Activated T-cell treated with anti-CD3 and anti-CD28 coated beads, Interleukin-2, amount 50 U/mL, for 72 hours (primary cell): ENCODE data around the gene TTLL7. TPM values are rescaled to one million over a fixed set of nuclear protein-coding genes. Genes with fewer than 3 reads are reported as not detected.

Experiments used
- ATAC-seq, 2 donors: fragments of 150-1000 bp; cut with Tn5 transposase; replicated peaks in 1 of 2; 2 replicates each; pipeline ENCODE4 v1.10.0; 2021; ENCODE audit warnings: moderate library complexity in 2 of 2, mild to moderate bottlenecking in 1 of 2
- DNase-seq, 2 donors: peaks; one replicate each; pipeline ENCODE4 v3.0.0; 2021 to 2022; ENCODE audit warnings: mixed read lengths in 1 of 2
- H3K27ac Mint-ChIP-seq: one replicate; pipeline ENCODE4 v1.8.0; 2022; ENCODE audit warnings: mild to moderate bottlenecking, moderate library complexity, mixed read lengths
- H3K27me3 Mint-ChIP-seq: one replicate; pipeline ENCODE4 v1.8.0; 2022; ENCODE audit warnings: low read depth, mixed read lengths
- H3K36me3 Mint-ChIP-seq, 2 donors: one replicate each; pipeline ENCODE4 v1.8.0; 2022; ENCODE audit warnings: mixed read lengths in 2 of 2, mild to moderate bottlenecking in 1 of 2; ENCODE audit not compliant: insufficient read depth in 2 of 2
- H3K4me1 Mint-ChIP-seq: one replicate; pipeline ENCODE4 v1.8.0; 2022; ENCODE audit warnings: low read depth, mixed read lengths
- H3K4me3 Mint-ChIP-seq, 2 donors: one replicate each; pipeline ENCODE4 v1.8.0; 2022; ENCODE audit warnings: mild to moderate bottlenecking in 2 of 2, mixed read lengths in 2 of 2, moderate library complexity in 2 of 2
- H3K9me3 Mint-ChIP-seq, 2 donors: one replicate each; pipeline ENCODE4 v1.8.0; 2022; ENCODE audit warnings: mixed read lengths in 2 of 2
- total RNA-seq, 2 donors: library from RNA; stranded (reverse); gene quantifications; one replicate each; pipeline ENCODE4 v1.2.3, GENCODE V29; 2022

Gene TTLL7
- total RNA-seq, 2 donors from 2014 or later, result 4.1 to 5.0 TPM

GRCh38 chr1:83934550-83934949 lies 64.4 kb downstream of the TTLL7 start:
- Mint-ChIP-seq H3K27ac (no peak overlapping the region), H3K4me3 (no peak overlapping the region), H3K4me1 (no peaks in the 10 kb centered on the region), H3K27me3 (no peaks in the 10 kb centered on the region), H3K36me3 (no peaks in the 10 kb centered on the region), H3K9me3 (no peaks in the 10 kb centered on the region)
- ATAC-seq (no peak), DNase-seq (no peak)

GRCh38 chr1:83932693-83933092 lies 66.2 kb downstream of the TTLL7 start:
- Mint-ChIP-seq H3K27ac (no peak overlapping the region), H3K4me1 (no peaks in the 10 kb centered on the region), H3K27me3 (no peaks in the 10 kb centered on the region), H3K36me3 (no peaks in the 10 kb centered on the region), H3K4me3 (no peak overlapping the region), H3K9me3 (no peaks in the 10 kb centered on the region)
- ATAC-seq (no peak), DNase-seq (no peak)

GRCh38 chr1:83932281-83932680 lies 66.7 kb downstream of the TTLL7 start:
- Mint-ChIP-seq H3K36me3 (no peaks in the 10 kb centered on the region), H3K9me3 (no peaks in the 10 kb centered on the region), H3K27me3 (no peaks in the 10 kb centered on the region), H3K4me1 (no peaks in the 10 kb centered on the region), H3K27ac (no peak overlapping the region), H3K4me3 (no peak overlapping the region)
- DNase-seq, result no peak
- no peak for ATAC-seq

- no peak overlapping the region for H3K27ac Mint-ChIP-seq
- peak; percentile 4 to 14 for DNase-seq
- H3K4me1 Mint-ChIP-seq, result no peaks in the 10 kb centered on the region
Observed at GRCh38 chr1:83931658-83932253, 67.2 kb downstream of the TTLL7 start.

GRCh38 chr1:83929184-83929583 lies 69.7 kb downstream of the TTLL7 start:
- no peak for ATAC-seq
- Mint-ChIP-seq H3K9me3 (no peaks in the 10 kb centered on the region), H3K27ac (no peak overlapping the region), H3K4me3 (no peak overlapping the region), H3K27me3 (no peaks in the 10 kb centered on the region), H3K4me1 (no peaks in the 10 kb centered on the region), H3K36me3 (no peaks in the 10 kb centered on the region)
- DNase-seq, result no peak

More at GRCh38 chr1:83931658-83932253, 67.2 kb downstream of the TTLL7 start:
- peak; percentile 53 to 62 for ATAC-seq
- Mint-ChIP-seq H3K4me3 (no peak overlapping the region), H3K9me3 (no peaks in the 10 kb centered on the region), H3K36me3 (no peaks in the 10 kb centered on the region), H3K27me3 (no peaks in the 10 kb centered on the region)

- no peaks in the 10 kb centered on the region for H3K4me1 Mint-ChIP-seq
- no peak overlapping the region for H3K4me3 Mint-ChIP-seq
- no peaks in the 10 kb centered on the region for H3K36me3 Mint-ChIP-seq
- H3K27me3 Mint-ChIP-seq, result no peaks in the 10 kb centered on the region
- H3K27ac Mint-ChIP-seq, result no peak overlapping the region
- H3K9me3 Mint-ChIP-seq, result no peaks in the 10 kb centered on the region
- no peak for ATAC-seq
- DNase-seq, result no peak
Observed at GRCh38 chr1:83928396-83928795, 70.5 kb downstream of the TTLL7 start.

GRCh38 chr1:83927701-83928100 lies 71.2 kb downstream of the TTLL7 start:
- H3K36me3 Mint-ChIP-seq, result no peaks in the 10 kb centered on the region
- H3K27me3 Mint-ChIP-seq, result no peaks in the 10 kb centered on the region
- no peak overlapping the region for H3K27ac Mint-ChIP-seq
- H3K4me3 Mint-ChIP-seq, result no peak overlapping the region
- no peaks in the 10 kb centered on the region for H3K4me1 Mint-ChIP-seq
- ATAC-seq (no peak), DNase-seq (no peak)
- H3K9me3 Mint-ChIP-seq, result no peaks in the 10 kb centered on the region

- Mint-ChIP-seq H3K27ac (no peak overlapping the region), H3K27me3 (no peaks in the 10 kb centered on the region), H3K36me3 (no peaks in the 10 kb centered on the region), H3K4me3 (no peak overlapping the region), H3K9me3 (no peaks in the 10 kb centered on the region), H3K4me1 (no peaks in the 10 kb centered on the region)
- no peak for ATAC-seq
- no peak for DNase-seq
Observed at GRCh38 chr1:83927061-83927460, 71.9 kb downstream of the TTLL7 start.

- H3K9me3 Mint-ChIP-seq, result no peaks in the 10 kb centered on the region
- no peak overlapping the region for H3K27ac Mint-ChIP-seq
- no peak for ATAC-seq
- no peak overlapping the region for H3K4me3 Mint-ChIP-seq
- no peak for DNase-seq
- H3K36me3 Mint-ChIP-seq, result no peaks in the 10 kb centered on the region
- H3K4me1 Mint-ChIP-seq, result no peaks in the 10 kb centered on the region
- H3K27me3 Mint-ChIP-seq, result no peaks in the 10 kb centered on the region
Observed at GRCh38 chr1:83923553-83923952, 75.4 kb downstream of the TTLL7 start.

- ATAC-seq (no peak), DNase-seq (no peak)
- Mint-ChIP-seq H3K4me3 (no peak overlapping the region), H3K27ac (no peak overlapping the region), H3K27me3 (no peaks in the 10 kb centered on the region), H3K9me3 (no peaks in the 10 kb centered on the region), H3K36me3 (no peaks in the 10 kb centered on the region), H3K4me1 (no peaks in the 10 kb centered on the region)
Observed at GRCh38 chr1:83922431-83922830, 76.5 kb downstream of the TTLL7 start.

- H3K36me3 Mint-ChIP-seq, result no peaks in the 10 kb centered on the region
- no peak for DNase-seq
- H3K27me3 Mint-ChIP-seq, result no peaks in the 10 kb centered on the region
- no peaks in the 10 kb centered on the region for H3K9me3 Mint-ChIP-seq
- no peak overlapping the region for H3K4me3 Mint-ChIP-seq
- H3K4me1 Mint-ChIP-seq, result no peaks in the 10 kb centered on the region
- H3K27ac Mint-ChIP-seq, result no peak overlapping the region
- no peak for ATAC-seq
Observed at GRCh38 chr1:83920320-83920719, 78.6 kb downstream of the TTLL7 start.

- Mint-ChIP-seq H3K36me3 (no peaks in the 10 kb centered on the region), H3K27ac (no peak overlapping the region), H3K9me3 (peaks cover 0 to 2% of the 10 kb centered on the region in 2 donors), H3K4me3 (no peak overlapping the region), H3K4me1 (no peaks in the 10 kb centered on the region), H3K27me3 (peaks cover 2% of the 10 kb centered on the region)
- DNase-seq (no peak), ATAC-seq (no peak)
Observed at GRCh38 chr1:83919872-83920271, 79.1 kb downstream of the TTLL7 start.

- H3K36me3 Mint-ChIP-seq, result peaks cover 0 to 2% of the 10 kb centered on the region in 2 donors
- no peak overlapping the region for H3K27ac Mint-ChIP-seq
- H3K9me3 Mint-ChIP-seq, result peaks cover 0 to 3% of the 10 kb centered on the region in 2 donors
- no peak for DNase-seq
- peaks cover 13% of the 10 kb centered on the region for H3K27me3 Mint-ChIP-seq
- no peak overlapping the region for H3K4me3 Mint-ChIP-seq
- no peak for ATAC-seq
- H3K4me1 Mint-ChIP-seq, result no peaks in the 10 kb centered on the region
Observed at GRCh38 chr1:83918688-83919285, 80.1 kb downstream of the TTLL7 start.

- Mint-ChIP-seq H3K36me3 (peaks cover 0 to 2% of the 10 kb centered on the region in 2 donors), H3K9me3 (peaks cover 0 to 3% of the 10 kb centered on the region in 2 donors), H3K27ac (no peak overlapping the region), H3K4me1 (no peaks in the 10 kb centered on the region), H3K4me3 (no peak overlapping the region), H3K27me3 (peaks cover 14% of the 10 kb centered on the region)
- ATAC-seq, result no peak
- DNase-seq, result no peak
Observed at GRCh38 chr1:83917959-83918358, 81.0 kb downstream of the TTLL7 start.
